Measurements from ENCODE around the gene HIVEP1.
"Not testable (repeated sequence)": the region's sequence is repeated elsewhere in the genome, so short reads cannot be mapped to it uniquely, and the experiment has no call there.

HIVEP1 gene

DNA sequence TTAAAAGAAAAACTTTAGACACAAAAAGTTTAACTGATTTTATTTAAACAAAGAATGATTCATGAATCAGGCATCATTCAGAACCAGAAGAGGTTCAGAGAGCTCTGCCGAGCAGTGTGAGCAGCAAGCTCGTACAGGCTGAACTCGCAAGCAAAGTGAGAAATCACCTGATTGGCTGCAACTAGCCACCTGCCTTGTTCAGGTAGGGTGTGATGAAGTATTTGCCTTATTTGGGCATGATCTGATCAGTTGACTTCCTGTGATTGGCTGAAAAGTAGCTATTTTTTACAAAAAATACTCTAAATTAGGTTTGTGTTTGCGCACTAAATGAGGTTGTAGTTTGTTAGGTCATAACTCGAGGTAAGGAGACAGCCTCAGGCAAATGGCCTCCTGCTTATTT is 80.7 kb downstream of the HIVEP1 start:
- DNase-seq = no peak

- DNase-seq = no peak
Observed at GRCh38 chr6:12094689-12095088, 82.6 kb downstream of the HIVEP1 start.

- DNase-seq = no peak
Observed at GRCh38 chr6:12096342-12096741, 84.2 kb downstream of the HIVEP1 start.

- DNase-seq = no peak
Observed at GRCh38 chr6:12097791-12098190, 85.7 kb downstream of the HIVEP1 start.

DNA sequence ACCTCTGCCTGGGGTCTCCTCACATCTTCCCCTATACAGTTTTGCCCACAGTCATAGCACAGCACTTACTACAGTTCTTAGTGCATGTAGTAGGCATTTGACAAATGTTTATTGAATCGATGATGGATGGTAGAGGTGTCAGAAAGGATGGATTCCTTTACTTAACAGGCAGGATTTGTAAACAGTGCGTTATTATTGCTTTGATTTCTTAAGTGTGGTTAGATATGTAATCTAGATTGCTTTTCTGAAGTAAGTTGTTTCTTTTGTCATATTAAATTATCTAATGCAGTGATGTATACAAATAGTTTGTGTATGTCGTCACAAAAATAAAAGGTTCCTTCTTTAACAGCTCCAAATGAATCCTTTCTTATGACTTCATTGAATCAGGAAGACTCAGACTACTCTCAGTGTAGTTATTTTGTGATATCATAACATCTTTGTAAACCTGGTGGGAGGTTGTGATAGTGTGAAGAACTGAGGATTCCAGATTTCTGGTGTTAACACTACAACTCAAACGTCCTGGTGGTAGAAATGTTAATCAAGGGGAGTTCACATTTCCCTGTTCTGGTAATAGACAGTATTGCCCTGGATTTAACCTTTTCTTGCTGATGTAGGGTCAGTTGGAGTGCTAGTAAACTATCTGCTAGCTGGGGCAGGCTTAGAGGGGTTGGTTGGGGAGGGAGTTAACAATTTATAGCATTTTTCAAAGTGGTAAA is 87.7 kb downstream of the HIVEP1 start:
- no peak for DNase-seq

DNA sequence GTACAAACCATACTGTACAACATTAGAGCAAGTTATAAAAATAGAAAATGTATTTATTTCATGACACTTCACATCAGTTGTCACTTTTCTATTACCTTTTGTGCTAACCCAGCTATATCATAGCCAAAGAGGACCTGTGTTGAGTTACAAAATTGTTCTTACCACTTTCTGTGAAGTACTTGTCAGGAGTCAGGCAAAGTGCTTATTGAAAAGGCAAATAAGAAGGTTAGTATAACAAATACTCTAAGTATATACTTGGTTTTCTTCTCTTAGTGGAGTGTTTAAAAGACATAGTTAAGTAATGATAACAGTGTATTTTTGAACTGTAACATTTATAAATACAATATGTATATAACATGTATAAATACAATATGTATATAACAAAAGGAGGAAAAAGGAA is 88.9 kb downstream of the HIVEP1 start:
- no peak for DNase-seq

DNA sequence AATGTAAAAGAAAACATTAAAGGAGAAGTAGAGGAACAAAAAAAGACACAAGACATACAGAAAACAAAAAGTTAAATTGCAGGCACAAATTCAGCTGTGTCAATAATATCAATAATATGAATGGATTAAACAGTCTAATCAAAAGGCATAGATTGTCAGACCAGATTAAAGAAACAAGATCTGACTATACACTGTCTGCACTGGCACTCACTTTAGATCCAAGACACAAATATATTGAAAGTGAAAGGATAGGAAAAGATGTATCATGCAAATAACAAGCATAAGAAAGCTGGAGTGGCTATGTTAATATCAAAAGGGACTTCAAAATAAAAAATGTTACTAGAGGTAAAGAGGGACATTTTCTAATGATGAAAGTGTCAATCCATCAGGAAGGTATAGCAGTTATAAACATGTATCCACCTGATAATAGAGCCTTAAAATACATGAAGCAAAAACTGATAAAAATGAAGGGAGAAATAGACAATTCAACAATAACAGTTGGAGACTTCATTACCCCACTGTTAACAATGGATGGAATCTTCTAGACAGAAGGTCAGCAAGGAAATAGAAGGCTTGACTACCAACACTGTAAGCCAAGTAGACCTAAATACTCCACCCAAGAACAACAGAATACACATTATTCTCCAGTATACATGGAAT is 89.7 kb downstream of the HIVEP1 start:
- no peak for DNase-seq

- no peak for DNase-seq
Observed at GRCh38 chr6:12102350-12102749, 90.2 kb downstream of the HIVEP1 start.

DNA sequence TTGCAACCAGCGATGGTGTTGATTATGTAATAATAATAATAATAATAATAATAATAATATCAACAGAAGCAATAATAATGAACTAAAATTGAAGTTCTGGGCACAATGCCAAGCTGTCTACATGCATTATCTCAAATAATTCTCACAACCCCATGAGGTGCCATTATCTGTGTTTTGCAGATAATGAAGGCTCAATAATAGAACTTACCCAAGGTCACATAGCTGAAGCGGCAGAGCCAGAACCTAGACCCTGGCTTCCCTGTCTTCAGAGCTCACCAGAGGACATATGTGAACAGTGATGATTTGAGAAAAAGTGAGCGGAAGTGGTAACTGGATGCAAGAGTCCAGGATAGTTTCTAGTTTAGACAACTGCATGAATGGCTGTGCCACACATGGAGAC is 91.0 kb downstream of the HIVEP1 start:
- DNase-seq = no peak

- no peak for DNase-seq
Observed at GRCh38 chr6:12105271-12105670, 93.2 kb downstream of the HIVEP1 start.

DNA sequence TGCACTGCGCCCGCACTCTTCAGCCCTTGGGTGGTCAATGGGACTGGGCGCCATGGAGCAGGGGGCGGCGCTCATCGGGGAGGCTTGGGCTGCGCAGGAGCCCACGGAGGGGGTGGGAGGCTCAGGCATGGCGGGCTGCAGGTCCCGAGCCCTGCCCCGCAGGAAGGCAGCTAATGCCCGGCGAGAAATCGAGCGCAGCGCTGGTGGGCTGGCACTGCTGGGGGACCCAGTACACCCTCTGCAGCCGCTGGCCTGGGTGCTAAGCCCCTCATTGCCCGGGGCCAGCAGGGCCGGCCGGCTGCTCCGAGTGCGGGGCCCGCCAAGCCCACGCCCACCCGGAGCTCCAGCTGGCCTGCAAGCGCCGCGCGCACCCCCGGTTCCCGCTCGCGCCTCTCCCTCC is 96.3 kb downstream of the HIVEP1 start:
- DNase-seq = not testable (repeated sequence)

DNA sequence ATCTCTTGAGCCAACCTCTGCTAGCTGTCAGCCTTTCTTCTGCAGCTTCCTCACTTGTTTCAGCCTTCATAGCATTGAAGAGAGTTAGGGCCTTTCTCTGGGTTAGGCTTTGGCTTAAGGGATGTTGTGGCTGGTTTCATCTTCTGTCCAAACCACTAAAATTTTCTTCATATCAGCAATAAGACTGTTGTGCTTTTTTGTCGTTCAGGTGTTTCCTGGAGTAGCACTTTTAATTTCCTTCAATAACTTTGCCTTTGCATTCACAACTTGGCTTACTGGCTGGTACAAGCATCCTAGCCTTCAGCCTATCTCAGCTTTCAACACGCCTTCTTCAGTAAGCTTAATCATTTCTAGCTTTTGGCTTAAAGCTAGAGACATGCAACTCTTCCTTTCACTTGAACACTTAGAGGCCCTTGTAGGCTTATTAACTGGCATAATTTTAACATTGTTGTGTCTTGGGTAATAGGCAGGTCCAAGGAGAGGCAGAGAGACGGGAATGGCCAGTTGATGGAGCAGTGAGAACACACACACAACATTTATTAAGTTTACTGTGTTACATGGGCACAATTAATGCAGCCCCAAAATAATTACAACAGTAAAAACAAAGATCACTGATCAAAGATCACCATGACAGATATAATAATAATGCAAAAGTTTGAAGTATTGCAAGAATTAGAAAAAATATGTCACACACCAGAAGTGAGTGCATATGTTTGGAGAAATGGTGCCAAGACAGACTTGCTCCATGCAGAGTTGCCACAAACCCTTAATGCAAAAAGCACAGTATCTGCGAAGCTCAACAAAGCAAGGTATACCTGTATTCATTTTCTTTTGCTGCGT is 98.6 kb downstream of the HIVEP1 start:
- no peak for DNase-seq

DNA sequence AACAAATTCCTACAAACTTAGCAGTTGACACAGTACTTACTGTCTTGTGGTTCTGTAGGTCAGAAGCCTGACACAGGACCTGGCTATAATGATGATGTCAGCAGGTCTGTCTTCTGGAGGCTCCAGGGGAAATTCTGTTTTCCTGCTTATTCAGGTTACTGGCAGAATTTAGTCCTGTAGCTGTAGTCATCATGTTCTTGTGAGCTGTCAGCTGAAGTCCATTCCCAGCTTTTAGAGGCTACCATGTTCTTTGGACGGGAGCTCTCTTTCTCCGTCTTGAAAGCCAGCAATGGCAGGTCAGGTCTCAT is 99.2 kb downstream of the HIVEP1 start:
- no peak for DNase-seq

DNA sequence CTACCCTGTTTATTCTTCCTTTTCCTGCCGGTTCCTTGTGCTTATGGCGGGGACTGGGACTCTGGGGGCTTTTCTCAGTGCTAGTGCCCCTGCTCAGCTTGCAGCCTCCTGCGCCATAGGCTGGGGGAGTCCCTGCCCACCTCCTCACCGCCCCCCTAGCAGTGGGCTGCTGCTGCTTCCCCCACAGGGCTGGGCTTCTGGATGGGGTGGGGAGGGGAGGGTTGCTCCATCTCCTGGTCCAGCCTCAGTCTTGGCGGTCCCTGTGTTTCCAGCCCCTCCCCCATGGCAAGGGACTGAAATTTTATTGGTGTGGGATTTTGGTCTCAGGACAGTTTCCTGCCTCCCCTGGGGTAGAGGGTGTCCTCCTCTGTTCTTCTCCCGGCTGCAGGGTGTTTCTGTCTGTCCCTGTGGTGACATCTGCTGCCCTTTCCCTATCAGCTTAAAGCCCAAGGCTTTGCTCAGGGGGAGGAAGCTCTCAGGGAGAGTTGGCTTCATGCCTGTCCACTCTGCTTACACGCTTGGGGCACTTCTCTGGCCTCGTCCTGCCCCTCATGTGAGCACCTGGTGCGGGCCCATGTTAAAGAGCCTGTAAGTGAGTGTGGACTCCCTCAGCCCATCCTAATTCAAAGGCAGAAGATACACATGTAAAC is 100.6 kb downstream of the HIVEP1 start:
- no peak for DNase-seq

DNA sequence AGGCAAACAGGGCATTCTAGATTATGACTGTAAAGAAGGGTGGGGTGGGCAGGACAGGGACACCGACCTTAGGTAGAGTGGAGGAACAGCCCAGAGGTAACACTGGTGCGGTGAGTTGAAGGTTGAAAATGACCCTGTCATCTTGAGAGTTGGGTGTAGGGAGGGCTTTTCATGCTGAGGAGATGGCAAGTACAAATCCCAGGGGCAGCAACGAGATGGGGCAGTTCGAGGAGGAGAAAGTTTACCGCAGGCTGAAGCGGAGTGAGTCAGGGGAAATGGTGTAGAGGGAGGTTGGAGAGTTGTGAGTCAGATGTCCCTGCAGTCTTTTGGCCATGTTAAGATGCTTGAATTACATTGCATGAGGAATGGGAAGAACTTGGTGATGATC is 101.1 kb downstream of the HIVEP1 start:
- no peak for DNase-seq

- no peak for DNase-seq
Observed at GRCh38 chr6:12114055-12114503, 102.0 kb downstream of the HIVEP1 start.

GRCh38 chr6:12115001-12115400 is 102.9 kb downstream of the HIVEP1 start:
- DNase-seq = no peak

DNA sequence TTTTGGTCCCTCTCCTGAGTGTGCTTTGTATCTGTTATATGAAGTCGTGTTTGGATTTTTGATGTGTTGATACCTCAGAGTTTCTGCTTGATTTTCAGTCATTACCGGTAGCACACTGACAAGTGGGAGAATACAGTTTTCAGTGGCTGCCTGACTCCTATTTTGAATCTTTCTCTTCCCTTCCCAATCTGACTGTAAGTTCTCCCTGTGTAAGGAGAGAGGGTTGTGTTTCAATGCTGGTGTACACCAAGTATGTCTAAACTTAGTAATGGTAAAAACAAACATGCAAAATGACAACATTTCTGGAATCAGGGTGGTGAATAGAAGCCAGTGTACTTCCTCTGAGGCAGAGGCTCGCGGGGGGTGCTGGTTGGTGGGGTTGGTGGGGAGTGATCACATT is 103.4 kb downstream of the HIVEP1 start:
- DNase-seq = no peak

DNA sequence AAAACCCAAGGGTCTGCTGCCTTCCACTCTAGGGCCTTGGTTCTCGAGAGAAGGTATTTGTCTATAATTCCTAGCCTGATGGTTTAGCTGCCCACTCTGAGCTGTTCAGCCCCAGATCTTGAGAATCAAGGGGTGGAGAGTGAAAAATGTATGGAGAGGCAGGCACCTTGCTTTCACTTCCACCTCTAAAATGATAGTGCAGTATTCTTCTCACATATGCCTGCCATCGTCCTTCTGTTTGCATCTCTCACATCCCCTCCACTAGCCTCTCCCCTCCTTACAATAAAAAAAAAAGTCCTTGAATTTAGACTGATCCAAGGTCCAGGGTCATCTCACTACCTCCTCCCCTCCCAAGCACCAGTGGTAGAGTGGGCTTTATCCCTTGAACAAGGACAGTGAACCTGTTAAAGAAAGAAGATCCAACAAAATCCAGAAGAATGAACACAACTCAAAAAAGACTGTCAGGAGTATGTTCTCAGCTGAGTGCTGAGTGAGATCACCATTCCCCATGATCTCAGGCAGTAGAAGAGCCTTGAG is 104.2 kb downstream of the HIVEP1 start:
- DNase-seq = no peak

GRCh38 chr6:12116978-12117377 is 104.9 kb downstream of the HIVEP1 start:
- no peak for DNase-seq

DNA sequence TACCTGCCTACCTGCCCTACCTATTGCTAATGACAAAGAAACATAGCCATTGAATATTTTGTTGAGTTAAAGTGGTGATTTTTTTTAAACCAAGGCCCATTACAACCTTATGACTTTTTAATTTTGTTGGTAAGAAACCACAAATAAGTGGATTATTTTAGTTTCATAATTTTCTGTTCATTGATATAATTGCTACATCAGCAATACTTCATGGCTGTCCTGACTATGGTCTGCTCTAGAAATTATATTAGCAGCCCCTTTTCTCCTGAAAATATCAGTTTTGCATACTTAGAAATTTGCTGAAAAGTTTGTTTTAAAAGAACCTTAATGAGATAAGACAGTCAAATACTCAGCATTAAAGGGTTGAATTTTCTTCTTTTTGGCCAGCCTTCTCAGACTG is 106.5 kb downstream of the HIVEP1 start:
- no peak for DNase-seq

DNA sequence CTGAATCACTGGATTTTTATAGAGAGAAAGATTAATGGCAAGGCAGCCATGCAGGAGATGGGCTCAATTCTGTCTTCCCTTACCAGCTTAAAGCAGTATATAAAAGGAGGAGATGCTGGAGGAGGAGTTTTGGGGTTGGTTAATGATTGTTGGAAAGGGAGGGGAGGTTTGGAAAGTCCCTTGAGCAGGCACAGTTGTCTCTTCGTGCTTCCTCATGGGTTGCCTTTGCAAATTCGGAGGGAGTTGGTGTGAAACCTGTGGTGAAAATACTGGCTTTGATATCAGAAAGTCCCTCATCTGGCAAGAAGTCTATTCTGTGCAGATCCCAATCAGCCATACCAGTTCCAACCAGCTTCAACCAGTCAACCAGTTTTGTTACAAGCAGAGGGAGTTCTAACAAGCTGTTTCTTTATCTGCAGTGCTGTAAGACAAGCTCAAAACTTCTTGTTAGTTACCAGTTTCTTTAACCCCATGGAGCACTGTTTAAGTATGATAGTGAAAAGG is 107.0 kb downstream of the HIVEP1 start:
- no peak for DNase-seq

DNA sequence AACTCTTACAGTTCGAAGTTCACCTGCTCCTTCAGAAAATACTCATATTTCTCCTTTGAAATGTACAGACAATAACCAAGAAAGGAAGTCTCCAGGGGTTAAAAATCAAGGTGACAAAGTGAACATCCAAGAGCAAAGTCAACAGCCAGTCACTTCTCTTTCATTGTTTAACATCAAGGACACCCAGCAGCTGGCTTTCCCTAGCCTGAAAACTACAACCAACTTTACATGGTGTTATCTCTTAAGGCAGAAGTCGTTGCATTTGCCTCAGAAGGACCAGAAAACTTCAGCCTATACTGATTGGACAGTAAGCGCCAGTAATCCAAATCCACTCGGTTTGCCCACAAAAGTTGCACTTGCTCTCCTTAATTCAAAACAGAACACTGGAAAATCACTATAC is 113.3 kb downstream of the HIVEP1 start:
- no peak for DNase-seq
